ENCODE measurements around the gene PLN.

DNA sequence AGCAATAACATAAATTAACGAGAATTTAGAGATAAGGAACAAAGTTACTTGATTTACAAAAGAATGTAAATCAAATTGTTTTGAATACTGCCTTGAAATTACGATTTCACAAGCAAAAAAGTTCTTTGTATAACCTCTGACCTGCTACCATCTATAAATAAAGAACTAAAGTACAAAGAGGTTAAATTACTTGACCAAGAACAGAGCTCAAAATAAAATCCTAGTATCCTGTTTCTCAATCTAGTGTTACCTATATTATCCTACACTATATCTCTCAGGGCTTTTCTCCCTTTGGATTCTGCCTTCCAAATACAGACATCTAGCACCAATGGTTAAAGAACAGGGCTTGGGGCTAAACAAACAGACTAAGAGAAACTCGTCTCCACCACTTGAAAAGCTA, 43.8 kb downstream of the PLN start:
- TF ChIP-seq, protein P1, sequence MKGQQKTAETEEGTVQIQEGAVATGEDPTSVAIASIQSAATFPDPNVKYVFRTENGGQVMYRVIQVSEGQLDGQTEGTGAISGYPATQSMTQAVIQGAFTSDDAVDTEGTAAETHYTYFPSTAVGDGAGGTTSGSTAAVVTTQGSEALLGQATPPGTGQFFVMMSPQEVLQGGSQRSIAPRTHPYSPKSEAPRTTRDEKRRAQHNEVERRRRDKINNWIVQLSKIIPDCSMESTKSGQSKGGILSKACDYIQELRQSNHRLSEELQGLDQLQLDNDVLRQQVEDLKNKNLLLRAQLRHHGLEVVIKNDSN (IDR thresholded peaks at IDR 0.05; ENCODE audit: borderline replicate concordance, low read depth): no peak
- no peak for TF ChIP-seq SMC3 (IDR thresholded peaks at IDR 0.05; ENCODE audit: low read depth, low read length)
- no peak for TF ChIP-seq FOSL2 (IDR thresholded peaks at IDR 0.05; ENCODE audit: borderline replicate concordance, low read depth)
- no peak for TF ChIP-seq CHD2 (IDR thresholded peaks at IDR 0.05; ENCODE audit: low read length, partially characterized antibody)
- TF ChIP-seq POLR2AphosphoS5 (IDR thresholded peaks at IDR 0.05; ENCODE audit: low read depth, low read length): no peak
- TF ChIP-seq TAF1 (IDR thresholded peaks at IDR 0.05; ENCODE audit: borderline replicate concordance, low read depth, low read length): no peak
- TF ChIP-seq JUND (IDR thresholded peaks at IDR 0.05): no peak
- TF ChIP-seq EP300 (IDR thresholded peaks at IDR 0.05; ENCODE audit: borderline replicate concordance in 1 of 2, low read depth in 1 of 2, low read length in 1 of 2): no peak
- TF ChIP-seq, protein P2, sequence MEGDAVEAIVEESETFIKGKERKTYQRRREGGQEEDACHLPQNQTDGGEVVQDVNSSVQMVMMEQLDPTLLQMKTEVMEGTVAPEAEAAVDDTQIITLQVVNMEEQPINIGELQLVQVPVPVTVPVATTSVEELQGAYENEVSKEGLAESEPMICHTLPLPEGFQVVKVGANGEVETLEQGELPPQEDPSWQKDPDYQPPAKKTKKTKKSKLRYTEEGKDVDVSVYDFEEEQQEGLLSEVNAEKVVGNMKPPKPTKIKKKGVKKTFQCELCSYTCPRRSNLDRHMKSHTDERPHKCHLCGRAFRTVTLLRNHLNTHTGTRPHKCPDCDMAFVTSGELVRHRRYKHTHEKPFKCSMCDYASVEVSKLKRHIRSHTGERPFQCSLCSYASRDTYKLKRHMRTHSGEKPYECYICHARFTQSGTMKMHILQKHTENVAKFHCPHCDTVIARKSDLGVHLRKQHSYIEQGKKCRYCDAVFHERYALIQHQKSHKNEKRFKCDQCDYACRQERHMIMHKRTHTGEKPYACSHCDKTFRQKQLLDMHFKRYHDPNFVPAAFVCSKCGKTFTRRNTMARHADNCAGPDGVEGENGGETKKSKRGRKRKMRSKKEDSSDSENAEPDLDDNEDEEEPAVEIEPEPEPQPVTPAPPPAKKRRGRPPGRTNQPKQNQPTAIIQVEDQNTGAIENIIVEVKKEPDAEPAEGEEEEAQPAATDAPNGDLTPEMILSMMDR (IDR thresholded peaks at IDR 0.05): no peak
- no peak for TF ChIP-seq TEAD4 (IDR thresholded peaks at IDR 0.05; ENCODE audit: borderline replicate concordance, insufficient read depth)
- no peak for TF ChIP-seq RAD21 (IDR thresholded peaks at IDR 0.05; ENCODE audit: low read length)
- TF ChIP-seq, protein P3, sequence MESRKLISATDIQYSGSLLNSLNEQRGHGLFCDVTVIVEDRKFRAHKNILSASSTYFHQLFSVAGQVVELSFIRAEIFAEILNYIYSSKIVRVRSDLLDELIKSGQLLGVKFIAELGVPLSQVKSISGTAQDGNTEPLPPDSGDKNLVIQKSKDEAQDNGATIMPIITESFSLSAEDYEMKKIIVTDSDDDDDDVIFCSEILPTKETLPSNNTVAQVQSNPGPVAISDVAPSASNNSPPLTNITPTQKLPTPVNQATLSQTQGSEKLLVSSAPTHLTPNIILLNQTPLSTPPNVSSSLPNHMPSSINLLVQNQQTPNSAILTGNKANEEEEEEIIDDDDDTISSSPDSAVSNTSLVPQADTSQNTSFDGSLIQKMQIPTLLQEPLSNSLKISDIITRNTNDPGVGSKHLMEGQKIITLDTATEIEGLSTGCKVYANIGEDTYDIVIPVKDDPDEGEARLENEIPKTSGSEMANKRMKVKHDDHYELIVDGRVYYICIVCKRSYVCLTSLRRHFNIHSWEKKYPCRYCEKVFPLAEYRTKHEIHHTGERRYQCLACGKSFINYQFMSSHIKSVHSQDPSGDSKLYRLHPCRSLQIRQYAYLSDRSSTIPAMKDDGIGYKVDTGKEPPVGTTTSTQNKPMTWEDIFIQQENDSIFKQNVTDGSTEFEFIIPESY (IDR thresholded peaks at IDR 0.05; ENCODE audit: borderline replicate concordance, low read depth): no peak
- TF ChIP-seq, protein P4, sequence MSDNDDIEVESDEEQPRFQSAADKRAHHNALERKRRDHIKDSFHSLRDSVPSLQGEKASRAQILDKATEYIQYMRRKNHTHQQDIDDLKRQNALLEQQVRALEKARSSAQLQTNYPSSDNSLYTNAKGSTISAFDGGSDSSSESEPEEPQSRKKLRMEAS (IDR thresholded peaks at IDR 0.05; ENCODE audit: low read depth): no peak
- no peak for TF ChIP-seq NFIC (IDR thresholded peaks at IDR 0.05; ENCODE audit: borderline replicate concordance)

All from SK-N-SH (cell line).